Stimulated activated CD4-positive, alpha-beta T cell treated with anti-CD3 and anti-CD28 coated beads, Interleukin-4, amount 100 ng/mL, for 48 hours (primary cell): ENCODE measurements around the gene LTA4H.

Experiments used
- DNase-seq, 2 donors: peaks; one replicate each; pipeline ENCODE4 v3.0.0-alpha.2; 2020; ENCODE audit warnings: low read depth in 2 of 2

The LTA4H gene

DNA sequence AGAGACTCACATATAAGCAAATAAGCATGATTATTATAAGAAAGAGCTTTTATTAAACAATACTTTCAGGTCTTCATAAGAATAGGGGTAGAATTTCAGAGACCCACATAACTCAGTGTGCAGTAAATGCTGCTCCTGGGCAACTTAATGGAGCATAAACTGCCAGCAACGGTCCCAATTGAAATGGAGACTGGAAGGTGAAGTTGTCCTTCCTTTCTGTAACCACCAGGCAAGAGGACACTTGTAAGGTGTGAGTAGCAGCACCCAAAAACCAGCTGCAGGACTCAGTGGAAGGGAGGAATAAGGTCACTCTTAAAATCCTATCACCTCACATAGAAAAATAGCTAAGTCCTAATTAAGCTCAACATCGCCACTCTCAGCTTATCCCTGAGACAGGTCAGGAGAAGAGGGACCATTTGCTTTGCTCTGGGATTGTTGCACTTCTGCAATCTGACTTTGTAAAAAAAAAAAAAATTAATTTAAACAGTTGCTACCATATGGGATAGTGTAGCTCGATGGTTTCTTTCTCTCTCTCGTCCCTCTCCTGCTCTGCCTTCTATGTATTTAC lies 22.7 kb upstream of the LTA4H start:
- DNase-seq = no peak

DNA sequence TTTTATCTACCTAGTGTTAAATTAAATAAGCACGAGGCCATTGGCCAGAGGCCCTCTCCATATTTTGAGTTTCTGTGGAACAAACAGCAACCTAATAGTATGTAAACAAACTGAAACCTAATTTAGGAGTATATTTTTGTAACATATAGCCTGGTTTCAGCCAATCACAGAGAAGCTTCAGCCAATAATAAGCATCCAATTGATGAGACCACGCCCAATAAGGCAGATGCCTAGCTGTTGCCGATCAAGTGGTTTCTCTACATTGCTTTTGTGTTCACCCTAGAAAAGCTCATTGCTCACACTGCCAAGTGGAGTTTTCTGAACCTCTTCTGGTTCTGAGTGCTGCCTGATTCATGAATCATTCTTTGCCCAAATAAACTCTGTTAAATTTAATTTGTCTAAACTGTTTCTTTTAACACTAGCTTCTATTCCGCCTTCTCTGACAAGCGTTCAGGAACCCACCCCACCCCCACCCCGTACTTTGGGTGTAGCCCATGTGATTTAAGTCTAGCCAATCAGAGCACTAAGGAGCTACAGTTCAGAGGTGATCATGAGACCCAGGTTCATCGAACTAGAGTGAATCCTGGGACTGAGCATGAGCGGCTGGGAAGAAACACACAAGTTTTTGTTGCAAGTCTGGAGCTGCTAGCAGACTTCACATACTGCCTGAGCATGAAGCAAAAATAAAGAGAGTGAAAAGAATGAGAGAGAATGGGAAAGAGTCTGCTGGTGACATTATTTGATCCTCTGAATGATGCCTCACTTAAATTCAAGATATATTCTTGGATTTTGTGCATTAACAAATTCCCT lies 21.5 kb upstream of the LTA4H start:
- DNase-seq = no peak

DNA sequence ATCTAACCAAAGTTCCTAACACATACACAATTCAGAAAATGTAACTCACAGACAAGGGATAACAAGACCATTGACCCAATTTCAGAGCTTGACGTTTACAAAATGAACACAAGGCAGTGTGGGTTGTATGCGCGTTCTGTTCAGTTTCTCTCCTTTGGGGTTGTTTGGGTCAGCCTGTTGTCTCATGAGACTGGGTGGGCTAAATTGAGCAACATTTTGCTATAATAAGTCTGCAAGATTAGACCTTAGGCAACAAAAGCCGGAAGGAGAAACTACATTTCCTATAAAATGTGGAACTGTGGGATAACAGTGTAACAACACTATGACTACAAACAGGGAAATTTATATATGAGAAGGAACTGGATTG lies 18.8 kb upstream of the LTA4H start:
- no peak for DNase-seq

DNA sequence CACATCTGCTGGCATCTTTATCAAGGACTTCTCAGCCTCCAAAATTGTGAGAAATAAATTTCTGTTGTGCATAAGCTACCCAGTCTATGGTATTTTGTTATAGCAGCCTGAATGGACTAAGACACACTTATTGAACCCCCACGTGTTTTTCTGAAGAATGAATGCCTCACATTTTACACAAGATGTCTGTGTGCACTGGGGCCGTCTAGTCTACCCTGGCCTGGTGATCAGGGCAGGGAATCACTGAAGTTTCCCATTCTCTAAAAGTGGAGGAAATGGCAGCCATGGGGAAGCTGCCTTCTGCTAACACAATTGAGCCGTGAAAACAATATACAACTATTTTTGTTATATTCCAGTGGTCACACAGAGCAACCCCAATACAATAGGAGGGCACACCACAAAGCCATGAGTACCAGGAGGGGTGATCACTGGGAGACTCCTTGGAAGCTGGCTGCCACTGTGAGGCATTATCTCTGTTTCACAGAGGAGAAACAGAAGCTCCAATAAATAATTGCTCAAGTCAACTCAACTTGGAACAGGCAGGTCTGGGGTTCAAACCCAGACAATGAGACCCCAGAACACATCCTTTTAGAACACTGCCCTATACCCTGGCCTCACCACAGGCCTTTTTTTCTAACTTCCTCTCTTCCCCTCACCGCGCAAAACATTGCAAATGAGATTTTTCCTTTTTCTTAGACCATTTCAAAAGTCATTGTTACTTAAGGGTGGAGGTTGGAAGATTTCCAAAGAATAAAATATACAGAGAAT lies 18.3 kb upstream of the LTA4H start:
- DNase-seq = no peak

DNA sequence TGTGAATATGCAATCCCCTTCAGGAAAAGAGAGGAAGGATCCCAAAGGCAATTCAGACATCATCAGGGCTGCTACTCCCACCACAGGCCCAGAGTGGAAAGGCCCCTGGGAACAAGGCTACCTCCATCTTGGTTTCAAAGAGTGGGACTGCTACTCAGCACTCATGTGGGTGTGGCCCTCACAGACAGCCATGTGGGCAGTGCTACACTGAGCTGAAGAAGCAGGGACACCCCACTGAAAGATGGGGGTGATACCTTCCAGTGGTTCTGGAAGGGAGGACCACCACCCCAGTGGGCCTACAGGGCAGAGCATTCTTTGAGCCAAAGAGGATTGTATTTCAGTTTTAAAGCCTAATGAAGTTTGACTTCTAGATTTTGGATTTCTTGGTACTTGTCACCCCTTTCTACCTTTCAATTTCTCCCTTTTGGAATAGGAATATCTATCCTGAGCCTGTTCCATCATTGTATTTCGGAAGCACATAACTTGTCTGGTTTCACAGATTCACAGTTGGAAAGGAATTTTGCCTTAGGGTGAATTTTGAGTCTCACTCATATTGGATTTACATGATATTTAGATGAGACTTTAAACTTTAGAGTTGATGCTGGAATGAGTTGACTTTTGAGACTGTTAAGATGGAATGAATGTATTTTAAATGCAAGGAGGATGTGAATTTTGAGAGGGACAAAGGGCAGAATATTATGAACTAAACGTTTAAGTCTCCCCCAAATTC lies 16.5 kb upstream of the LTA4H start:
- DNase-seq = no peak

DNA sequence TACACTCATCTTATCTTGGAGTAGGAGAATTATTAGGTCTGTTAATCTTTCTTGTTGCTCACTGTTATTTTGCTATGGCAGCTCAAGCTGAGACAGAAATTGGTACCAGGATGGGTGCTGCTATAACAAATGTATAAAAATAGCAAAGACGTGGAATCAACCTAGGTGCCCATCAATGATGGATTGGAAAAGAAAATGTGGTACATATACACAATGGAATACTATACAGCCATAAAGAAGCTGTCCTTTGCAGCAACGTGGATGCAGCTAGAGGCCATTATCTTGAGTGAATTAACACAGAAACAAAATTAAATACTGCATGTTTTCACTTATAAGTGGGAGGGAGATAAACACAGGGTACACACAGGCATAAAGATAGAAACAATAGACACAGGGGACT lies 14.8 kb upstream of the LTA4H start:
- DNase-seq = no peak

DNA sequence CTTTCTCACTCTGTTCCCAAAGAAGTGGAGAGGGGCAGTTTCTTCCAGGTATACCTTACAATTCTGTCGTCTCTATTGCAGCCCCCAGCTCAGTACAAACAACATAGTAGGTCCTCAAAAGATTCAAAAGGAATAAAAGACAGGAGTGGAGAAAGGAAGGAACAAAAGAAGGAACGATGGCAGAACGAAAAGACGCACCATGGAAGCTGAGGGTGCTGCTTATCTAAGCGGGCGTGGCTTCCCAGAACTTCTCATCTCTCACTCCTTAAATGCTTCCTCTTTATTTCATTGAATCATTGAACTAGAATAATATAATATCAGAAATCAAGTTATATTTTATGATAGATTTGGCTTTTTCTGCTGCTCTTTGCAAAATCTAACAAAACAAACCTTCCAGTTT lies 13.7 kb upstream of the LTA4H start:
- DNase-seq = no peak

DNA sequence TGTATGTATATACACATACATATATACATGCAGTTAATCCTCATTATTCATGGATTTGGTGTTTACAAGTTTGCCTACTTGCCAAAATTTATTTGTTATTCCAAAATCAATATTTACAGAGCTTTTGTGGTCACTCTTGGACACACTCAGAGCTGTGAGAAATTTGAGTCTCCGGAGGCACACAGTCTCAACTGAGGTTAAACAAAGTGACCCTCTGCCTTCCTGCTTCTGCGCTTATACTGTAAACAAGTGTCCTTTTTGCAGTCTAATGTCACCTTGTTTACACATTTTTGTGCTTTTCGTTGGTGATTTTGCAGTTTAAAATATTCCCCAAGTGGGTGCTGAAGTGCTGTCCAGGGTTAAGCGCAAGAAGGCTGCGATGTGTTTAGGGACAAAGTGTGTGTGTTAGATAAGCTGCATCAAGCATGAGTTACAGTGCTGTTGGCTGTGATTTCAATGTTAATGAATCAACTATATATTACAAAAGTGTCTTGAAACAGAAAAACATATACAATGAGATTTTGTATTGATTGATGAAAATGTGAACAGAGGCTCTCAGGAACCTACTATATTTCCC lies 13.1 kb upstream of the LTA4H start:
- DNase-seq = no peak

DNA sequence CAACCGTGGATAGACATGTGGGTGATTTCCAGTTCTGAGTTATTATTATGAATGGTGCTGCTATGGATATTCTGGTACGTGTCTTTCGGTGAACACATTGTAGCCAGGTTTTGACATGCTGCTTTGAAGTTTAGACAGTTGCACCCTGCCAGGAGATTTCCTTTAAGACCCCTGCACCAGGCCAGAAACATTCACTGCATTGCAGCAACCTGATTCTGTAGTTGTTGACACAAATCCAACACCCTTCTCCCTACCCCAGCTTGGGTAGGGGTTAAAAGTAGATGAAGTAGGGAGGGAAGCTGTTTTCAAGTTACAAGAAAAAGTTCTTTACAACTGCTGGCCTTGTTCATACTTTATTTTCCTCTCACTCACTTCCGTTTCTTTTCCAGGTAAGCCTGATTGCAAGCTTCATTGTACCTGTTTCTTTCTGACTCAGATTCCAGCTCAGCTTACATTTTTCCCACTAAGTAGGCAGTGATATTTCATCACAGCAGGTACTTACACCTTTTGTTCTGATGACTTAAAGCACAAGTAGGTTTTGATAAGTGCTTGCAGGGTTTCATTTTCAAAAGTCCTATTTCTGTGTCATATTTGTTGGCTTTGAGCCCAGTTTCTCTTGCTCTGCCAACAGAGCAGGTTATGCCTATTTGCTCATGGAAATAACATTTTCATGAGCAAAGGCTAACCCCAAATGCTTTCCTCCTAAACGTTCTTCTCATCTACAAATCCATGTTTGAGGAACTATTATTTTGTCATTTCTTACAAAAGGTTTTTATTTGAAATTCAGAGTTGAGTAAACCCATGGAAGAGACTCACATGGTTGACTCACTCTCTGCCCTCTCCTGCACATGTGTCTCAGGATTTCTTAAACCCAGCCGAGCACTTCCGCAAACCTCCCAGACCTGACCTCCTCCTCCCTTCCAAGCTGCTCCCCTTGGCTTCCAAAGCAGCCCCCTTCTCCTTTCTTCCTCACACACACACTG lies 12.1 kb upstream of the LTA4H start:
- no peak for DNase-seq

DNA sequence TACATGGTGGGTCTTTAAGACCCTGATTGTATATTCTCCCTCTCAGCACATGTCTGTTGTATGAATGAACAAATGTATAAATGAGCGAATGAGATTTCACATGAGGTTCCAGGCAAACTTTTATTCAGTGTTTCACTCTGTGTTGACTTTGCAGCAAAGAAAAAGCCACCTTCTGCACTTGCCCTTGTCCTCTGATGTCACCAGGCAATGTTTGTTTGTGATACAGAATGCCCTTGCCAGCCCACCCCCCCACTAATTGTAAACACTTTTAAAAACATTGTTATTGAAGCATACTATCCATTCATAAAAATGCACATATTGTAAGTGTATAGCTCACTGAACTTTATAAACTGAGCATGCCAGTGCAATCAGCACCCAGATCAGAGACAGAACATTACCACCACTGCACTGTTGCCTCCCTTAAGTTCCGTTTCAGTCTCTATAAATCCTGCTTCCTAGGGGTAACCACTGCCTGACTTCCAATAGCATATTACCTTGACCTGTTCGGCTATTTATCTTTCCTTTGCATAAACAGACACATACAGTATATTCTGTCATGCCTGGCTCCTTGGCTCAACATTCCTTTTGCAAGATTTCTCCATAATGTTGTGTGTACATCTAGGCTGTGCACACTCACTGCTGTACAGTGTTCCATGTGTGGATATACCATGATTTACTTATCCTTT lies 11.3 kb upstream of the LTA4H start:
- DNase-seq = no peak

DNA sequence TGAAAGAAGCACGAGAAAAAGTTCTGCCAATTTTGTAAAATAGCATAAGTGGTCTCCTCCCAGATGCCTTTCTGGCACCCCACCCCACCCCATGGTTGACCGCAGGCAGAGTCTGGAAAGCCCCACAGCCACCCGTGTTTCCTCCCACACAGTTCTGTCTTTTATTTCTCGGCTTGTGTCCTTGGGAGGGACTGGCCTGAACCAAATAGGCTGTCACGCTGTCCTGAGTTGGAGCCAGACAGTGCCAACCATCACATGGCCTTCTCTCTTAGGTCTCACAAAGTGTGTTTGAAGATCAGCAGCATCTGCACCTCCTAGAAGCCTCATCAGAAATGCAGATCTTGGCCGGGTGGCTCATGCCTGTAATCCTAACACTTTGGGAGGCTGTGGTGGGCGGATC lies 10.2 kb upstream of the LTA4H start:
- no peak for DNase-seq

DNA sequence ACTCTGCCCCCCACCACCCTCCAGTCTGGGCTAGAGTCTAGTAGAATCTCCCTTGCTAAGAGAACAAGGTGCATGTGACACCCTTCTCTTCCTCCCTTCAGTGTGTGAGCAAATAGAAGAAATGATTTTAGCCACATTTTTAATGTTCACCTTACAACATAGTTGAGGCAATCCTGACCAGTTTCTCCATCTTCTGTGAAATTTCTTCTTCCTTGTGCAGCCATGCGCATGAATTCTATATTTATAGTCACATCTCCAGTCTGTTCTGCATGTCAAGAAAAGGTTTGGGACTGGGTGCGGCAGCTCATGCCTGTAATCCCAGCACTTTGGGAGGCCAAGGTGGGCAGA lies 9.5 kb upstream of the LTA4H start:
- no peak for DNase-seq

DNA sequence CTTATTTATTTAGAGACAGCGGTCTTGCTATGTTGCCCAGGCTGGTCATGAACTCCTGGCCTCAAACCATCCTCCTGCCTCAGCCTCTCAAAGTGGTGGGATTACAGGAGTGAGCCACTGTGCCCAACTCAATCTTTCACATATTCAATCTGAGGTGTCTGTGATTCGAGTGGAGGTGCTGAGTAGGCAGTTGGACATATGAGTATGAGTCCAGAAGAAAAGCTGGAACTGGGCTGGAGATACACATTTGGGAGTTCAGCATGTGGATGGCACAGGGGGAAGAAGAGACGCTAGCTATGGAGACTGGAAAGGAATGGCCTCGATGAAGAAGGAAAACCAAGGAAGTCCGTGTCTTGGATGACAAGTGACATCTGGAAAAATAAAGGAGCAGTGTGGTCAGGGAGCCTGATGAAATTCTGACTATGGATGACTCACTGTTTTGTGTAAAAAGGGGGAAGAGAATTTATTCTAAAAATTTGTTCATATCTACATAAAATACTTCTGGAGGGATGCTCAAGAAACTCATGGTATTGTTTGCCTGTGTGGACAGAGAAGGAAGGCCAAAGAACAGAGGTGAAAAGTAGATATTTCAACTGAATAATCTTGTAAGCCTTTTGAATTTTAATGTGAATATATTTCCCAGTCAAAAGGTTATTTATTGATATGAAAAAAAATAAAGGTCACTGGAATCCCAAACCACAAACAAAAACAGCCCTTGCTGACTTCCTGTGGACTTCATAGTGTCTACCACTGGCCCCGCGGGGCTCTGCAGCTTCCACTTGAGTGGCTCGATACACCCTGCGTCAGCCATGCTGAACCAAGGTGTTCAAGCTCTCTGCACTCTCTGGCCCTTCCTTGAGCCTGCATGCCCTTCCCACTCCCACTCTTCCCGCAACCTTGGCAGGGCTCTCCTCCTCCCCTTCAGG lies 8.9 kb upstream of the LTA4H start:
- no peak for DNase-seq

DNA sequence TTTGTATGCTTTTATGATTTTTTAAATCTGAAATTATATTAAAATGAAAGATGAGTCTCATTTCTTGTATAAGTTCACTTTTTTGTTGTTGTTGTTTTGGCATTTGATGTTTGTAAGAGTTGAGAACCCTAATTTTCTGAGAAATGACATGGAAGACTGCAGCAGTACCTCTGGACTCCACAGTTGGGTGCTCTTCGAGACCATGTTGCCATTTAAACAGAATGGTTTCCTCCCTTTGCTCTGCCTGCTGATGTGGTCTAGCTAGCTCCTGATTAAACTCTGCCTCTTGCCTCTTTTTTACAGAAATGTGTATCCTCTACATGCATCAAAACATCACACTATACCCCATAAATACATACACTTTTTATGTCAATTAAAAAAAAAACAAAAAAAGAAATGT lies 5.8 kb upstream of the LTA4H start:
- no peak for DNase-seq

DNA sequence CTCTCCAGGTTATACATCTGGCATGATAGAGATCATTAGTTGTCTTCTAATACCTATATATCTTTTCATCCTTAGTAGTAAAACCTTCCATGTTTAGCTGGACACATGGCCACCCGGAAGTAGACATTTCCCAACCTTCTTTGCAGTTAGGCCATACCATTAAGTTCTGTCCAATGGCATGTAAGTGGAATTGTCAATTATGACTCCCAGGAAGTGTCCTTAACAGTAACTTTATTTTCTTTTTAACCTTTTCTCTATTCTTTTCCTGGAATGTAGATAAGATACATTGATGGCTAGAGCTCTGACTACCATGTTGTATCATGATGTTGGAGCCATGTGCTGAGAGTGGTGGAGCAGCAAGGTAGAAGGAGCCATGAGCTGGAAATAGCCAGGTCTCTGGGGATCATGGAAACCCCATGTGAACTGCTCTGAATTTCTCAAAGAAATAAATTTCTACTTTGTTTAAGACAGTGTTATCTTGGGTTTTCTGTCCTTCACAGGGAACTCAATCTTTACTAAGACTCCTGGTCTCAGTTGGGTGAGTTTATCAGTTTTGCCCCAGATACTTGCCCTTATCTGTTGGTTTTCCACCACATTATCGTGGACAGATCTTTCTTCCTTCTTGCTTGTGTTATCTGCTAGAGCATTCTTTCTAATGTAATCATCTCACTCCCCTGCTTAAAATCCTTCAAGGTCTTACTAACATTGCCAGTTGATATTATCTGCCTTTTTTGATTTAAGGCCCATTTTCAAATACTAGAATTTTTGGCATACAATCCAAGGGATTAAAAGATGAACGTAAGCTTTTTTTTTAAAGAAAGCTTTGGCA lies 5.1 kb upstream of the LTA4H start:
- DNase-seq = no peak

DNA sequence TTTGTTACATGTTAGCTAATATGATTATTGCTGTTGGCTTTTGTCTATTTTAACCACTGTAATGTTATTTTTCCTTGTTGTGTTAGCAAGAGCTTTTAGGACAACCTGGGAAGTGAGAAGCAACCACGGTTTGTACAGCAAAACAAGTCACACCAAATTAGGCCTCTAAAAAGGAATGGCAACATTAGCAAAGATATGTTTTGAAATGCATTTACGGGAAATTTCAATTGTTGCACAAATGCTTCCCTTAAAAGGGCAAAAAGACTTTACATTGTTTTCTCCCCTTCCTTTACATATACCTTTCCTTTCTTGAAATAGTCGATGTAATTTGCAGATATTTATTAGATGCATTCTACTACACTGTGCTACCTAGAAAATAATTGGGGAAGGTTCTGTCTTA lies 4.1 kb upstream of the LTA4H start:
- DNase-seq = no peak

DNA sequence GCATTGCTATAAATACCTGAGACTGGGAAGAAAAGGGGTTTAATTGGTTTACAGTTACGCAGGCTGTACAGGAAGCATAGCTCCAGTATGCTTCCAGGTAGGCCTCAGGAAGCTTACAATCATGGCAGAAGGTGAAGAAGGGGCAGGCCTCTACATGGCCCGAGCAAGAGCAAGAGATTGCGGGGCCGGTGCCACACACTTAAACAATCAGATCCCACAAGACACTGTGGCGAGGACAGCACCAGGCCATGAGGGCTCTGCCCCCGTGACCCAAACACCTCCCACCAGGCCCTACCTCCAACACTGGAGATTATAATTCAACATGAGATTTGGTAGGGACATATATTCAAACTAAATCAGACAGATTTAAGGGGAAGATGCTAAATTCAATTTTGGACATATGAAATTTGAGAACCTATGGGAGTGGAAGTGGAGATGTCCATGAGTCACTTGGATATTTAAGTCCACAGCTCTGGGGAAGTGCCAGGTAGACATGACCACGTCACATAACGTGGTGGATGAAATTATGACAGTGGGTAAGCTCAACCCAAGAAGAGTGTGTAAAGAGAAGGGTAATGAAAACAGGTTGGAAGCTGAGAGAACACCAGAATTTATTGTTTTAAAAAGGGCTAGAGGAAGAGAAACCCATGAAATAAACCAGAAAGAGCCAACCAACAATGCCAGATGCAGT lies 1.5 kb upstream of the LTA4H start:
- no peak for DNase-seq
